Astrocyte of the hippocampus (primary cell): Measurements from ENCODE around the gene ADGRV1.

Source experiments
- DNase-seq: peaks from one replicate; pipeline ENCODE4 v3.0.0; 2011; ENCODE audit warnings: low read depth, low spot score

The ADGRV1 gene

DNA sequence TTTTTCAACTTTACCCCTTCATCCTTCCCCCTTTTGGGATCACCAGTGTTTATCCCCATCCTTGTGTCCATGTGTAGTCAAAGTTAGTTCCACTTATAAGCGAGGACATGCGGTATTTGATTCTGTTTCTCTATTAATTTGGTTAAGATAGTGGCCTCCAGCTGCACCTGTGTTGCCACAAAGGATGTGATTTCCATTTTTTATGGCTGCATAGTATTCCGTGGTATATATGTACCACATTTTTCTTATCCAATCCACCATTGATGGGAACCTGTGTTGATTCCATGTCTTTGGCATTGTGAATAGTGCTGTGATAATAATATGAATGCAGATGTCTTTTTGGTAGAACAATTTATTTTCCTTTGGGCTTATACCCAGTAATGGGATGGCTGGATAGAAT, 572.2 kb downstream of the ADGRV1 start:
- DNase-seq = no peak

DNA sequence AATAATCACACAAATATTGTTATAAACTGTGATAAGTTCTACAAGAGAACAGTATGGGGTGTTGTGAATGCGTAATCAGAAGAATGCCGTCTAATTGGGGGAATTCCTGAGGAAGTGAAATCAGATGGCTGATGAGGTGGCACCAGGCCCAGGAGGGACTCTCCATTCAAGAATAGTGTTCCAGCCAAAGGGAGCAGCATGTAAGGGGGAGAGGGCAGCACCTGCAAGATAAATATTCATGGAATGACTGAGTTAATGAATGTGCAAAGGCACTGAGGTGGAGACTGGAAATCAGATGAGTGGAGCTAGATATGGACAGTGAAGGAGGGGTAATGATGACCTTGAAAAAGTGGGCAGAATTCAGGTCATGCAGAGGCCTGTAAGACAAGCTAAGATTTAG, 574.0 kb downstream of the ADGRV1 start:
- peak; percentile 16 for DNase-seq

DNA sequence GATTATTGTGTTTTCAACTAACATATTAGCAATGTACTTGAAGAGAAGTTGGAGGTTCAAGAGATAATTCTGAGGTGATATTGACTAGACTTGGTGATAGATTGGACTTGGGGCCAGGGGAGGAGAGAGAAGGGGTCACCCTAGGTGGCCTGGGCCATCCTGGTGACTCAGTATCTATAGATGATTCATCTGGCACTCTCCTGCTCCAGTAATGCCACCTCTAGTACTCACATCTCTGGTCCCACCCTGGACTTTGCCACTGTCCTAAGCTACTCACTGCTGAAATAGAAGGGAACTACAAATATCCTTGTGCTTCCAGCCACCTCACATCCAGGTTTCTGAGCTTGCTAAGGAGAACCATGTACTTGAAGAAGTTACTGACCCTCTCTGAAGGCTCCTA, 574.6 kb downstream of the ADGRV1 start:
- no peak for DNase-seq

DNA sequence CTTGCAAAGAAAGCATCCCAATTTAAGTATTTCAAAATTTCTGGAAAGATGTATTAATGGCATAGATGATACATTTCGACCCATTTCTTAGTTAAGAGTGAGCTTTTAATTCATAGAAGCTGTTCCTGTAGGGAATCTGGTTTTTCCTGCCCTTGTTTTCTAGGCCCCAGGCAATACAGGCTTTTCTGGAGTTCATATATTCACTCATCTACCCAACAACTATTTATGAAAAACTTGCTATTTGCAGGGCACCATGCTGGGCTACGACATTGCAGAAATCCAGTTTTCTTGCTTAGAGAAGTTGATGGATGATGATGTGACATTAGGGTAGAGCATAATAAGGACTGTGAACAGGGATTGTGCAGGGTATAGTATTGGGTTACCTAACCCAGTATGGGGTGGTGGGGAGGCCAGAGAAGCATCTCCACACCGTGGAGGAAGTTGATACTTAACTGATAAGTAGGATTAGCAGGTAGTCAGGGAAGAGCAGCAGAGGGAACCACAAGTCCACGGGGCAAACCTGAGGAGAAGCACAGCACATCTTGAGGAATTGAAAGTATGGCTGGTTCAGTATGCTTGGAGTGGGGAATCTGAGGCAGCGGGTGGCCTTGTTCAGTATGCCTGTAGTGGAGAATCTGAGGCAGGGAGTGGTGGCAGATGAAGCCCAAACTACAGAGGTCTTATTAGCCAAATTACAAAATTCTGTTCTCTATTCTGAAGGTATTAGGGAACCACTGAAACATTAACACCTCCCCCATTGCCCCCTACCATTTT, 577.1 kb downstream of the ADGRV1 start:
- DNase-seq = peak; percentile 24

DNA sequence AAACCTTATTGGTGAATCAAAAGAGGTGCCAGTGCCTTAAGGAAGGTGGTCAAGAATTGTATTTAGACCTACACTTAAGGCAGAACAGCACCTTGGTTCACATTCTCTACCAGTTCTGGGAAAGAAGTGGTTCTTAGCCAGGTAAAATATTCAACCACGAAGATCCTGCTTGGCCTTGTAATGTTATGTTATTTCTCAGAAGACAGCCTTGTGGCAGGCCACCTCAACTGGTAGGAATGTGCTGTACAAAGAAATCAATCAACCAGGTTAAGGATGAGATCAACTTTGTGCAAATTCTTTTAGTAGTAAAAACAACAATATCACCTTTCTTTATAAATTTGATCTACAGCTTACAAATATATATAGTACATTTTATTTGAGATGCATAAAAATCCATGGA, 577.7 kb downstream of the ADGRV1 start:
- DNase-seq = peak; percentile 75

DNA sequence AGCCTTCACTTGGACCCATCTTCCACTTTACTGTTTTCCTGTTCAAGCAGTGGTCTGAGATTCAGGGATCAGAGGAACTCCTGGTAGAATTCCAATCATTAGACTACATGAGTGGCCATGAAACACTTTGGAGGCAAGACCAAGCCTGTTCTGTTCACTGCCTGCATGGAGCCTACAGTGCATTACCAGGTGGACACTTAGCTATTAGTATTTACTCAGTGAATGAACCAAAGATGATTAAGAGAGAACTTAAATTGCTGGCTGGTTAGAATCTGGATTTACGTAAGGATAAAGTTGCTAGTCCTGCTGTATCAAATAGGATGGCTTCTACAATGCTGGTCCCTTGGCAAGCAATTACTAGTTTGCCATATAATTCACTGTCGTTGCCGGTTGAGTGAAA, 579.0 kb downstream of the ADGRV1 start:
- no peak for DNase-seq

DNA sequence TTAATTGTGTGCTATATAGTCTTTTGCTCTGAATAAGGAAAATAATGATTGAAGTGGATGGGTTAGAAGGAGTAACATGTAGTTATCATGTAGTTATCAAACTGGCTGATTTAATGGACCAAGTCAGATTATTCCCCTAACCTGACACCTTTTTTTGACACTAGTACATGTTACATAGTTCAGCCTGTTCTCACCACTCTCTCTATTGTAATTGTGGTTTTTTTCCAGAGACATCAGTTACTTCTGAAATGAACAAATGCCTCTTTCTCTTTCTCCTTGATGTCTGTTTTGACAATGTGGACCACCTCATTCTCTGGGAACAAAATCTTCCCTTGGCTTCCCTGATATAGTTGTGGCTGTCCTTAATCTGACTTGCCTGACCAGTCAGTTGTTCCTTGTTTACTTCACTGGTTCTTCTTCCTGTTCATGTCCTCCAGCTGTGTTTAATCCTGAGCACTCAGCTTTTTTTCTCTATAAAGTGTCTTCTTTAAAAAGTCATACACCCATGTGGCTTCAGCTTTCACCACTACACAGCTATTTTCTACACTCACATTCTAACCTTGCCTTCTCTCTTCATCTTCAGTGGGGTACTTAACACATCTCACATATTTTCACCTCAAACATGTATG, 581.1 kb downstream of the ADGRV1 start:
- no peak for DNase-seq

DNA sequence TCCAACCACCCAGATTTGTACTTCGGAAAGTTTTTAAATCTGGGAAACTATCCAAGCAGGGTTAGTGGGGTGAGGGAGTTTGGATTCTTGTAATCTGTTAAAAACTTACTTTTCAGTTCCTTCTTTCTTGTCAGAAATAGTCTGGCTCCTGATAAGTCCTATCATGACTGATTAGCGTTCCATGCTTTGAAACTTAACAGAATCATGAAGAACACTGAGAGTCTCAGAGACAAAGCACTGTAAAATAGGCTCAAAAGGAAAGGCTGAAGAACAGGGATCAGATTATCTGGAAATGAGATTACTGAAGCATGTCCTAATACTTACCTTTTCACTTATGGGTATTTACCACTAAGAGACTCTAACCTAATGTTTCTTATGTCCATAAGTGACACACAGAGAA, 582.1 kb downstream of the ADGRV1 start:
- DNase-seq = no peak

DNA sequence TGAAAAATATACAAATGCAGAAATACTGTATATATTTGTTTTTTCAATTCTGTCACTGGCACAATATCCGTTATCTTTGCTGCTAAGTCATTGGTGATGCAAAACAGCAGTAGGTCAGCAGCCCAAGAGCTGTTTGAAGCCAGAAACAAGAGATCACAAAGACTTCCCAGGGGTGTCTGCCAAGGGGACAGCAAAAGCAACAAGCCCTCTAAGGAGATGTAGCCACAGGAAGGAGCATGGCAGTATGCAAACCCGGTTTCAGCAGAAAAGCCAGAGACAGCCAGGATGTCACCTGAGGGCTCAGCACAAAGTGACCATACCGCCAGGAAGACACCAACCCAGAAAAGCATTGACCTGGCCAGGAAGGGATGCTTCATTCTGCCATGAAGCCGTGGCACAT, 583.0 kb downstream of the ADGRV1 start:
- DNase-seq = no peak

DNA sequence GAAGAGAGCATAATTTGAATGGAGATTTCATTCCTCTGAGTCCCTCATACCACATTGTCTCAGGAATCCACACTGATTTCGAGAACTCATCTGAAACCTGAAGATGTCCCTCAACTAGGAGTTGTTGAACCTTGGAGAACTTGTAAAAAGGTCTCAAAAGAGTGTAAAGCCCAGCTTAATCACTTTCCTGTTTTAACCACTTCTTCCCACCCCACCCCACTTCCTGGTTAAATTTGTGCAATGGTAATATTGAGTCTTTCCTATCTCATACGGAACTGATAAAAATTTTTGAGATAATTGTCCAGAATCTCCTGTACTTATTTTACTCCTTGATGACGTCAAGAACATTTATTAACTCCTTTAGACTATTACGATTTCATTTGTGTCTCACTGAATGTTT, 583.8 kb downstream of the ADGRV1 start:
- no peak for DNase-seq

DNA sequence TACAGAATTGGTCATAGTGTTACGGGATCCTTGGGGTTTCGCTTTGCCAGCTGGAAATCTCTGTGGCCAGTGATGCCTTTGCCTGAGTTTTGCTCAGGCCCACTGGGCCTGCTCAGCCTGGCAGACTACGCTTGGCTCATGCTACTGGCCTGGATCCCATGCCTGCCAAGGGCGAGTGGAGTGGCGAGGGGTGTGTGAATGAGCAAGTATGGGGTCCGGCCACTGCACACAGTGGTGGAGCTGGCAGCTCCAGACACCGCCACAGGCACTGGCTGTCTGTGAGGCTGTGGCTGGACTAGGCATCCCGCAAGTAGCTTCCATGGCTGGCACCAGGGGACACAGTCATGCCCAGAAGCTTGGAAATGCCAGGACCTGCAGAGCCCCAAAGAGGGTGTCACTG, 584.2 kb downstream of the ADGRV1 start:
- no peak for DNase-seq

DNA sequence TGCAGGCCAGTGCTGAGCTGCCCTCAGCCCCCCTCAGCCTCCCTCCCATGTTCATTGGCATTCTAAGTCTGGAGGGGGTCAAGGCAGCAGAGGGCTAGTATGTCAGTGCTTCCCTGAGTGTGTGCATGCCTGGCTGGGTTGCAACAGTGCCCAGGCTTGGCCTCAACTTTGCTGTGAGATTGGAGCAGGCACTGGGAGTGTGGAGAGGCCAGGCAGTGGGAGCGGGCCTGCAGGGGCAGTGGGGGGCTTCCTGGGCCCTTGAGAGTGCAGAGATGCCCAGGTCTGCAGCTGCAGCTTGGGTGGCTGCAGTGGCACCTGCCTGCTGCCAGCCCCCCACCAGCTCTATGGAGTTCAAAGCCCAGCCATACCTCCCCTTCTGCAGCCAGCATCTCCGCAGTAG, 585.2 kb downstream of the ADGRV1 start:
- DNase-seq = no peak

DNA sequence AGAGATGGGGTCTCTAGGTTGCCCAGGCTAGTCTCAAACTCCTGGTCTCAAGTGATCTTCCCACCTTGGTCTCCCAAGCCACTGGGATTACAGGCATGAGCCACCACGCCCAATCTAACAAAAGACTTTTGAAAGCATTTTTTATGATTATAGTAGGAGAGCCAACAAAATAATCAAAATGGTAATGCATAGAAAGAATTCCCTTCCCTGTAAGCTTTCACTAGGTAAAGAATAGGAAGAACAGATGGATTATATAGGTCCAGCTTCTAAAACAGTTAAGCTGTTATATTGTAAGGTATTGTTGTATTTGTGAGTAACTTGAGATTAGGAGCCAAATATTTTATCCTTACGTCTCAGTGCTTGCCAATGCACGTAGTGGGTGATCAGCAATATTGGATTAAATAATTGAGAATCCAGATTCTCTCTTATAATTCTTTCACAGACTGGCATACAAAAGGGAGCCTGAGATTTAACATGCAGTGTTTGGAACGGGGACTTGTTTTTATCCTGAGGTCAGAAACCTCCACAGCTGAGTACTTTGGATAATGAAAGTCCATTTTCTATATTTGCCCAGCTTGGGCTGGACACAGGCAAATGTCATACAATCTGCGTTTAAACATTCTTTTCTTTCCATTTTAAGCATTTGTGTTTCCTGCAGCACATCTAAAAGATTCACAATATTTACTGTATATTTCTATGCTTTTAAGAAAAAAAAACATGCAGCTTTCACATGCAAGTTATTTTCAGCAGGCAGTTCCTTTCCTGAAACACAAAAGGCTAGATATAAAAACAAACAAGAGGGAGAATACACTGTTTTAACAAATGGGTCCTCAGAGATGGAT, 586.1 kb downstream of the ADGRV1 start:
- no peak for DNase-seq

DNA sequence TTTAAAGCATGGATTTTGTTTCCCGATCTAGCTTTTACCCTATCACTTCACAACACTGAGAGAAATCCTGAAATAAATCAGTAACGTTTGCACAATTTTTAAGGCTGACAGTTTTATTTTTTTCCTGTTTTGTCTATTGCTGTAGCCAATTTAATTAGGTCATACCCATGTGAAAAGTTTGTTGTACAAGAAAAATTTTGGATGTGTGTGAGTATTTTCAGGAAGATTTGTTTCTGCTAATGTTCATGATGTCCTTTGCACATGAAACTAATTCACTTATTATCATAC, 586.7 kb downstream of the ADGRV1 start:
- DNase-seq = no peak

DNA sequence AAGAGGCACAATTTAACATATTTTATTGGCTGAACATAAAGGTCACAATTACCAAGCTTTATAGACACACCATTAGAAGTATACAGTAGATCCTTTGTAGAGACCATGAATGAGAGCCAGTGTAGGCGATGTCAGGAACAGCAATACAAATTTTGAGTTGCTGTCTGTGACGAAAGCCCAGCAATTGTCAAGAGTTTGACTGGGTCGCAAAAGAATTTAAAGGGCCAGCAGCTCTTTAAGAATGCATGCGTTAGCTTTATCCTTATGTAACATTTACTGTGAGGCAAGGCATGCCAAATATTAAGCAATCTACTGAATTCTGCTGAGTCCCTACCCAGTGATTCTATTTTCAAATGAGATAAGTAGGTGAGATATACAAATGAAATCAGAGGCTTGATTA, 587.6 kb downstream of the ADGRV1 start:
- DNase-seq = no peak

DNA sequence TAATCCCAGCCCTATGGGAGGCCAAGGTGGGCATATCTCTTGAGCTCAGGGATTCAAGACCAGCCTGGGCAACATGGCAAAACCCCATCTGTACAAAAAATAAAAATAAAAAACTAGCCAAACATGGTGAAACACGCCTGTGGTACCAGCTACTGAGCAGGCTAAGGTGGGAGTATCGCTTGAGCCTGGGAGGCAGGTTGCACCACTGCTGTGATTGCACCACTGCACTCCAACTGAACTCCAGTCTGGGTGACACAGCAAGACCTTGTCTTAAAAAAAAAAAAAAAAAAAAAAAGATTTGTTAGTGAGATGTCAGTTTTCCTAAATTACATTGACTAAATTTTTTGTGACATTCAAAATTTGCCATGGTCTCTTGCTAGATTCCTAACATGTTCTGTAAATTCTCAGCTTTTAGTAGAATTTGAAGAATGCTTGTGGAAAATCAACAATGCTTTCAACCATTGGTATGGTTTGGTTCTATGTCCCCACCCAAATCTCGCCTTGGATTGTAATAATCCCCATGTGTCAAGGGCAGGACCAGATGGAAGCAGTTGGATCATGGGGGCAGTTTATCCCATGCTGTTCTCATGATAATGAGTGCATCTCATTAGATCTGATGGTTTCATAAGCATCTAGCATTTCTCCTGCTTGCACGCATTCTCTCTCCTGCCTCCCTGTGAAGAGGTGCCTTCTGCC, 588.5 kb downstream of the ADGRV1 start:
- no peak for DNase-seq

DNA sequence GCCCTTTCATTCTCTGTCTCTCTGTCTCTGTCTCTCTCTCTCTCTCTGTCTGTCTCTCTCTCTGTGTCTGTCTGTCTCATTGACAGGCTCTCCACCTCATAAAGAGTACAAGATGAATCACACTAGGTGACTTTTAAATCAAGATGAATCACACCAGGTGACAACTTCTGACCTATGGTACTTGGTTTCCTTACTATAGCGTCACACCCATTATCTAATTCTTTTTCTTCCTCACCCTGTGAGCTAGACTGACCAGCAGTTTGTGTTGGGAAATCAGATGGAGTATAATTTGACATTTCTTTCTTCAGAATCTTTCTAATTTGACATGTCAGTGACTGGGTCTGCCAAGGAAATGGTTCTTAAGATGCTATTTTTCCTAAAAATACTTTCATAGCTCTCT, 591.6 kb downstream of the ADGRV1 start:
- DNase-seq = no peak

DNA sequence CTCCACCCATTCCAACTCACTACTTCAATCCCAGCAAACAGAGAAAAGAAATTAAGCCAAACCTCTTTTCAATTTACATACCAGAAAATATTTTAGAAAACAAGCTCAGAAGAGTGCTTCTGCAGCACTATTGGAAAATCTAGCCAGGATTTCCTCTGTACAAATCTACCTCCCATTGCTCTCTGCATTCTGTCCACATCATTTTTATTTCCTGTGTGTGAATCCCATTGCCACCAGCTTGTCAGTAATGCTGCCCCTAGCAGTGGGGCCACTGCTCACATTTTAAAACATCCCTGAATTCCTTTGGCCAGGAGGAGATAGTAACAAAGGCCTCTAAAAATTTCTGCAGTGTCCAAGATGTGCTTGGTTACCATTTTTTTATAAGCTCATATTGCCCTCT, 592.0 kb downstream of the ADGRV1 start:
- DNase-seq = no peak

DNA sequence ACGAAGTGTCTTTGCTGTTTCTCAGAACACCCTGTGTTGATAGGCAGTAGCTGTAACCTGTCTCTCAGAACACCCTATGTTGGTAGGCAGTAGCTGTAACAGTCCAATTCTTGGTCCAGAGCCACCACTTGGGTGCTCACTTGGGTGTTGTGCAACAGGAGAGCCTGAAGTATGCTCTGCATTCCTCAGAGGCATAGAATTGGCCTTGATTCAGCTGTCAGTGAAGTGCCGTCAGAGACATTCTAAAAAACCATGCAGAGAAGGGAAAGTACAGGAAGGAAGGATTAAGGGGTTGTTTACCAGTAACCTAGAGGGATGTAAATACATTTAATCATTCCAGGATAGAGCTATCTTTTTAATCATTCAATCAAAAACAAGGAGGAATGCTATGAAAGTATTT, 593.4 kb downstream of the ADGRV1 start:
- DNase-seq = peak; percentile 94

DNA sequence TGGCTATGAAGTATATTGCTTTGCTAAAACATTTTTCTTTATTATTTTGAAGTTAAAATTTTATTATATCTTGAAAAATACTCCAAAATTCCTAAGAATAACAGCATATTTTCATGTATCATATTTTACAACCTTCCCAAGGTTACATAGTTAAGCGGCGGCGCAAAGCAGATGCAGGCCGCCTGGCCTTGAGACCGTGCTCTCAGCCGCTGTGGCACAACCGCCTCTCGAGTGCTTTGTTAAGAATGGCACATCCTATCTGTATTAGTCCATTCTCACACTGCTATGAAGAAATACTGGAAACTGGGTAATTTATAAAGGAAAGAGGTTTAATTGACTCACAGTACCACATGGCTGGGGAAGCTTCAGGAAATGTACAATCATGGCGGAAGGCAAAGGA, 595.7 kb downstream of the ADGRV1 start:
- no peak for DNase-seq

DNA sequence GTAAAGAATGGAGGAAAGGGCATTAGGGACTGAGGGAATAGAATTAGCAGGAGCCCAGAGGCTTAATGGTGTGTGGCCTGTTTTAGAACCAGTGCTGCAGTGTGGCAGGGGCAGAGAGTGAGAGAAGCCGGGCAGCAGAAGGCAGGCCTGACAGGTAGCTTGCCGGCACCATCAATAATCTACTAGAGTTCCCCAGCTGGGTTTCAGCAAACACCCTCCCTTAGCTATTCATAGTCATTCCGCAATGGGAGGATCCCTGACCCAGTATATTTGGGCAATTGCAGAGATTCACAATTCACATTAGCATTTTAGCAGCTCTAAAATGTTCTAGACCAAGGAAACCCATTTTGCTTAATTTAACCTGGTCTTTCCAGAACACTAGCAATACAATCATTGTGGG, 596.7 kb downstream of the ADGRV1 start:
- no peak for DNase-seq

DNA sequence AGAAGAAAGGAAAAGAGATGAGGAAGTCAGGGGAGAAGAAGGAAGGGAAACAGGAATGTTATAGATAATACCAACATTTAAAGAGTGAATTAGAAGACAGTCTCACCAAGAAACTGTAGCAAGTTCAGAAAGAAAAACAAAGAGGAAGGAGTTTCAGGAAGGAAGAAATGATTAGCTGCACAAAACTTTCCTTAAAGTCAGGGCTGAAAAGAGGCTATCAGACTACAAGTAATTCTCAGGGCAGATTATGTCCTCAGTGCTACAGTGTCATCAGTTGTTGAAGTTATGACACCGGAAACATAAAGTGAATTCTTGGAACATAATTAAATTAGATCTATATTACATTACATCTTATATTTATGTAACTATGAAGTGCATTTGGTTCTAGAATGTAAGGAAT, 597.6 kb downstream of the ADGRV1 start:
- no peak for DNase-seq
